HG03175 (cell line): ENCODE results near the gene WDR55.
"Not testable (repeated sequence)": the region's sequence is repeated elsewhere in the genome, so short reads cannot be mapped to it uniquely, and the experiment has no call there.

Source experiments
- ATAC-seq: cut with Tn5 transposase; IDR thresholded peaks from one replicate; pipeline ENCODE4 v1.9.1; 2021; ENCODE audit warnings: mild to moderate bottlenecking, moderate library complexity; ENCODE audit not compliant: unreplicated experiment

The WDR55 gene

GRCh38 chr5:140647042-140647419, 17.7 kb upstream of the WDR55 start:
- no peak for ATAC-seq

GRCh38 chr5:140658870-140659269, 5.8 kb upstream of the WDR55 start:
- ATAC-seq = no peak

GRCh38 chr5:140660371-140660770, 4.3 kb upstream of the WDR55 start:
- ATAC-seq = not testable (repeated sequence)

GRCh38 chr5:140664030-140664358, 710 bp upstream of the WDR55 start:
- ATAC-seq = no peak

GRCh38 chr5:140671035-140671434, 6.3 kb downstream of the WDR55 start:
- not testable (repeated sequence) for ATAC-seq

- ATAC-seq = no peak
Measured at GRCh38 chr5:140671472-140672125, 6.9 kb downstream of the WDR55 start.

- ATAC-seq = no peak
Measured at GRCh38 chr5:140672455-140673186, 7.9 kb downstream of the WDR55 start.

GRCh38 chr5:140673187-140673976, 8.7 kb downstream of the WDR55 start, which contains the start of gene DND1:
Gene DND1 (minus strand): TSS chr5:140673576. CDS start chr5:140673542, 34 bp downstream.
- no peak for ATAC-seq

GRCh38 chr5:140674211-140674610, 9.5 kb downstream of the WDR55 start:
- no peak for ATAC-seq

- no peak for ATAC-seq
Measured at GRCh38 chr5:140674629-140675028, 9.9 kb downstream of the WDR55 start.

- ATAC-seq = peak; percentile 53
Measured at GRCh38 chr5:140677947-140678346, 13.2 kb downstream of the WDR55 start.

- ATAC-seq = no peak
Measured at GRCh38 chr5:140678993-140679392, 14.3 kb downstream of the WDR55 start.

- no peak for ATAC-seq
Measured at GRCh38 chr5:140690376-140690932, 25.8 kb downstream of the WDR55 start.

- peak; percentile 99 for ATAC-seq
Measured at GRCh38 chr5:140690941-140691924, 26.5 kb downstream of the WDR55 start, which contains the start of the genes HARS1 and HARS2. Gene HARS1 (minus strand): TSS chr5:140691370. CDS start chr5:140691304, 66 bp downstream. Gene HARS2 (plus strand): TSS chr5:140691455. CDS start chr5:140691649, 194 bp downstream.

- ATAC-seq = no peak
Measured at GRCh38 chr5:140694276-140694675, 29.6 kb downstream of the WDR55 start.

- no peak for ATAC-seq
Measured at GRCh38 chr5:140696891-140697492, 32.3 kb downstream of the WDR55 start.

- peak; percentile 98 for ATAC-seq
Measured at GRCh38 chr5:140700177-140701144, 35.8 kb downstream of the WDR55 start, which contains the start of gene ZMAT2. Gene ZMAT2 (plus strand): TSS chr5:140700447. CDS start chr5:140700461, 14 bp downstream.

- ATAC-seq = no peak
Measured at GRCh38 chr5:140707812-140708211, 43.1 kb downstream of the WDR55 start.
